Glomerular endothelial cell (primary cell): ENCODE data around the gene TSSK6. TPM values are rescaled to one million over a fixed set of nuclear protein-coding genes. Genes with fewer than 3 reads are reported as not detected.

ENCODE experiments used
- DNase-seq: peaks from one replicate; pipeline ENCODE4 v3.0.0-alpha.2; 2011; ENCODE audit warnings: low read depth, low spot score; ENCODE audit errors: extremely low read depth
- total RNA-seq: library from RNA; depleted of rRNA; stranded (reverse); fragments of >200 nt; gene quantifications from 2 replicates; pipeline ENCODE4 v1.2.3, GENCODE V29; 2015

Gene TSSK6
- 0.92 and 1.7 TPM in 2 replicates for total RNA-seq

DNA sequence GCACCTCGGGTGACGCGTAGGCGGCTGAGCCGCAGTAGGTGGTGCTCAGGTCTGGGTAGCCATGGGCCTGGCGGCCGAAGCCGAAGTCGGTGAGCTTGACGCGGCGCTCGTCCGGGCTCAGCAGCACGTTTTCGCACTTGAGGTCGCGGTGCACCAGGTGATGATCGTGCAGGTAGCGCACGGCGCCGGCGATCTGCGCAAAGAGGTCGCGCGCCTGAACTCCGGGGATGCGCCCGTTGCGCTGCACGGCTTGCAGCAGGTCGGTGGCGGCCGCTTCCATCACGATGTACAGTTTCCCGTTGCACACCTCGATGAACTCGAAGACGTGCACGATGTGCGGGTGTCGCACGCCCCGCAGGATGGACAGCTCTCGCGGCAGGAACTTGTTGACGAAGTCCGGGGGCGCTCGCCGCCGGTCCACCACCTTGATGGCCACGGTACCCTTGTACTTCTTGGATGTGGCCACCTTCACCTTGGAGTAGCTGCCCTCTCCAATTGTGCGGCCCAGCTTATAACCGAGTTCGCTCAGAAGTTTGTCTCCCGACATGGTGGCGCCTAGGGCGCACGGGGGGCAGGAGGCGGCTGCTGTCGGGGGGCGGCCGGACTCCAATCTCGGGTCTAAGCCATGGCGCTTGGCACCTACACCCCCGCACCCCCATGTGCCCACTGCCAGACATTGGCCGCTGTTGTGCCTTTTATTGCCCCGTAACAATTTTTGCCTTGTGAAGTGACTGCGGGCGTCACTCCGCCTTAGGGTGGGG, at the start of gene TSSK6:
Gene TSSK6, minus strand, starts transcription at position 668 of the 761 bp plus-strand sequence. Its CDS starts 121 bp downstream, at position 547.
- no peak for DNase-seq

- no peak for DNase-seq
Measured at GRCh38 chr19:19563348-19563848, 48.0 kb upstream of the TSSK6 start.

GRCh38 chr19:19562665-19563347, 47.5 kb upstream of the TSSK6 start:
- DNase-seq: no peak

DNA sequence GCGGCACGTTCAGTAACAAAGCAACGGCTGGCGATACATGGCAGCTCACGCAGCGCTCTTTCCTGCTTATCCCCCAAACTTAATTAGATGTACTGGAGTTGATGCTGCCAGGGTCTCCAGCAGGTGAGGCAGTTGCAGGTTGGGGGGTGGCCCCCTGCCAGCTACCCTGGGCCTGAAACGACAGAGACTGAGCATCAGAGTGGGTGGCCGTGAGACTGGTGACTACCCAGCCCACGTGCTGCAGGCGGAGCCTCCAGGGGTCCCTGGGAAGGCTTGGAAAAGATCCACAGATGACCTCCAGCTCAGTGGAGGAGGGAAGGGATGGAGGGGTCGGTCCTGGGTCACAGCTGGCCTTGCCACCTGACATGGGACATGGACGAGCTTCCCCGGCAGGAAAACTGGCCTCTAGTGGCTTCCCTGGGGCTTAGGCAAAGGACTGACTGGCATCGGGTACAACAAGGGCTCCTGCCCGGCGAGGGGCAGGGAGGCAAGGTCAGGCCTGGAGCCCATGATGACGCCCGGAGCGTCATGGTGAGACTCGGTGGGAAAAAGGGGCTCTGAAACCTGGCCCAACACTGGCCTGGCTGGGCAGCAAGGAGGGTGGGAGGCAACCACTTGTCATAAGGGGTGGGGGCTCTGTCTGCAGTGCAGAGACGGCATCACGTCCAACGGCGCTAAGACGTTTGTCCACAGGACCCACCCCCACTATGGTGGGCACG, 46.8 kb upstream of the TSSK6 start:
- no peak for DNase-seq

- no peak for DNase-seq
Measured at GRCh38 chr19:19559931-19560330, 44.6 kb upstream of the TSSK6 start.

- no peak for DNase-seq
Measured at GRCh38 chr19:19558636-19559035, 43.3 kb upstream of the TSSK6 start.

GRCh38 chr19:19558055-19558454, 42.7 kb upstream of the TSSK6 start:
- no peak for DNase-seq

DNA sequence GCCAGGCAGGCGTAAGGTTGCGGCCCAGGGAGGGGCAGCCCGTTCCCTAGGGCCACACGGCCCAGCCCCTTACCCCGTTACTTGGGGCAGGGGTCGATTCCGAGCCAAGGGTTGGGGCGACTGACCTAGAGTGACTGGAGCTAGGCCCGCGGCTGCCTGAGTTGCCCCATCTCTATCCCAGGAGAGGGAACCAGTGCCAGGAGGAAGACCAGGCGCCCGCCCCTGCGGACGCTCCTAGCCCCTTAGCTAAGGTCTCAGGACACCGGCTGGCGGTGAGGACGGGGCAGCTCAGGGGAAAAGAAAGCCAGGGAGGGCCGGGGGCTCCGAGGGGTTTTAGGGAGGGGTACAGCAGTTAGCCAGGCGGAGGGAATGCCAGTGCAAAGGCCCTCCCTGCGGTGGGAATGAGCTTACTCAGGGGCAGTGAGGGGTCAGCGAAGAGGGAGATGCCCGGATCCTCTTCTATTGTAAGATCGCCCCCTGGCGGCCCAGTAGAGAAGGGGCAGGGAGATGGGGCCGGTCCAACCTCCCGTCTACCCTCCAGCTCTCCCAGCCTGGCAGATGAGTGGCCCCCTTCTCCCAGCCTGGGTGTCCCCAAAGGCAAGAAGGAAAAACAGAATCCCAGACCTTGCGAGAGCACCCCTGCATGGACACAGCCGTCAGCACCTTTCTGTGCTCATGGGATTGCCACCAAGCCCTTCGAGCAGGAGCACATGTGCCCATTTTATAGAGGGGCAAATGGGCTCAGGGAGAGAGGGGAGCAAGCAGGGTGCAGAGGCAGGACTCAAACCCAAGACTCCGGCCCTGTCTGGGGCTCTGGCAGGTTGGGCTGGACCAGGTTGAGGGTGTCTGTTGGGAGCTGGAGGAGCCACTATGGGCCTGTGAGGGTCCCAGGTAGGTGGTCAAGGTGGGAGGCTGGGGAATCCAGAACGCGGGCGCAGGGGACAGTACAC, 39.0 kb upstream of the TSSK6 start:
- no peak for DNase-seq

- DNase-seq: no peak
Measured at GRCh38 chr19:19553670-19554069, 38.3 kb upstream of the TSSK6 start.

DNA sequence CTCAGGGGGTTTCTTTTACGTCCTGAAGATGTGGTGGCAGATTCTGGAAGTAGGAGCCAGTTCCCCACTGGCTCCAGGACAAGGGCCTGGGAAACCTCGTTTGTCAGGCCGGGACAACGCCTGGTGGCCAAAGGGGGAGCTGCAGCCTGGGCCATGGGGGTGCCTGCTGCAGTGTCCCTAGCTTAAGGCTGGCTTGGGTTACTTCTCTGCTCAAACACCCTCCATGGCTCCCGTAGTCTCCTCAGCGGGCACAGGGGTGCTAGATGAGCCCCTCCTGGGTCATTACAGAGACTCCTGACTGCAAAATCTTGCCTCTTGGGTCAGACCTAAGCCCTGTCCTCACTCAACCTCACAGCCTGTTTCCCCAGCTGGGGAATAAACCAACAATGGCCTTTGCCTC, 37.5 kb upstream of the TSSK6 start:
- DNase-seq: no peak

- DNase-seq: no peak
Measured at GRCh38 chr19:19551853-19552192, 36.5 kb upstream of the TSSK6 start.

GRCh38 chr19:19550972-19551852, 35.9 kb upstream of the TSSK6 start:
- DNase-seq: no peak

- DNase-seq: no peak
Measured at GRCh38 chr19:19550485-19550929, 35.2 kb upstream of the TSSK6 start.

- no peak for DNase-seq
Measured at GRCh38 chr19:19549804-19550464, 34.6 kb upstream of the TSSK6 start.

DNA sequence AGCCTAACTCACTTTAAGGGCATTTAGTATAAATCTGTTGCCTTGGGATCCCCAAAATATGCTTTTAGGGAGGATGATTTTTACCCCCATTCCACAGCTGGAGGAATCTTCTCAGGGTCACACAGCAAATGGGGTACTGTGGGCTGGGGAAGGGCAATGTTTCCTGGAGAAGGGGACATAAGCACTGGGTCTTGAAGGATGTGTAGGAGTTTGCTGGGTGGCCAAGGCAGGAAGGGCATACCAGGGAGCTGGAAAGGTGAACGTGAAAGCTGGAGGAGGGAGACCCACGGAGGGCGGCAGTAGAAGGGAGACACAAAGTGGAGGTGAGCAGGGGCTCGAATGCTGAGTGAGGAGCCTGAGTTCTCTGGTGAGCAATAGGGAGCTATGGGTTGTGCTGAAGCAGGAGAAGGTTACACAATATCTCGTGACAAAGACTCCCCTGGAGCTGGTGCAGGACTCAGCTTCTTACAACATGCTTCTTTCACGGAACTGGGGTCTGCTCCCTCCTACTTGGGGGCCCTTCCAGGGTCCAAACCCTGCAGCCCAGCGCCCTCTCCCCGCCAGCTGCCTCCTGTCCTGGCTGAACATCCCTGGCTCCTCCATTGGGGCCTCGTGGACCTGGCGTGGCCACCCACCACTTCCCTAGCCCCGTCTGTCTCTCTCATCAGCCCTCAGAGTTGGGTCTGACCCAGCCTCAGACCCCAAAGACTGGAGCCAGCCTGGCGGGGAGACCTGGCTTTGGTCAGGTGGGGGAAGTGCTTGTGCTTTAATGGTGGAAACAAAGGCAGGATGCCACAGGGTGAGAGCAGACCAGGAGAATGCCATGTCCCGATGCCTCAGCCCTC, 33.8 kb upstream of the TSSK6 start:
- DNase-seq: no peak

DNA sequence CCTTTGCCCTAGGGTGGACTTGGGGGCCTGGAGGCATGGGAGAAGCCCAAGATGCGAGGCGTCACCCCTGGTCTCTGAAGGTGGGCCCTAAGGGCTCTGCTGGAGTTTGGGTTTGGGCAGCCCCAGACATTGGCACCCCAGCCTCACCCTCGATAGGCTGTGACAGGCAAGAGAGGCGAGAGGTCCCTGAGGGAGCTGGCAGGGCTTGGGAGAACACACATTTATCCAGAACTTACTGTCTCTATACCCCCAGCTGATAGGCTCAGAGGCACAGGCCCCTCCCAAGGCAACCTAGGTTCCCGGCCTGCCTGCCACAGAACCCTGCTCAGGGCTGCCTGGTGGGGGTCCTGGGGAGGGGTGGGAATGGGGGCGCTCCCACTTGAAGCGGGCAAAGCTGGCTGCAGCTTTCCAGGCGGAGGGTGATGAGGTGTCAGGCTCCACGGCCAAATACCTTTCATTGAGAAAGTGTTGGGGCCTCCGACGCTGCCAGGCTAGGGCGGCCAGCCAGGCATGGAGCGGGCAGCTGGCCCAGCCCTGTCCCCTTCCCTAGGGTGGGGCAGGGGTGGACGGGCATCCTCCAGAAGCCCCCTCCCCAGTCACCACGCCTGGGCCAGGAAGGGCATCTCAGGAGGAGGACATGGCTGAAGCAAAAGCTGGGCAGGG, 32.5 kb upstream of the TSSK6 start:
- DNase-seq: no peak

DNA sequence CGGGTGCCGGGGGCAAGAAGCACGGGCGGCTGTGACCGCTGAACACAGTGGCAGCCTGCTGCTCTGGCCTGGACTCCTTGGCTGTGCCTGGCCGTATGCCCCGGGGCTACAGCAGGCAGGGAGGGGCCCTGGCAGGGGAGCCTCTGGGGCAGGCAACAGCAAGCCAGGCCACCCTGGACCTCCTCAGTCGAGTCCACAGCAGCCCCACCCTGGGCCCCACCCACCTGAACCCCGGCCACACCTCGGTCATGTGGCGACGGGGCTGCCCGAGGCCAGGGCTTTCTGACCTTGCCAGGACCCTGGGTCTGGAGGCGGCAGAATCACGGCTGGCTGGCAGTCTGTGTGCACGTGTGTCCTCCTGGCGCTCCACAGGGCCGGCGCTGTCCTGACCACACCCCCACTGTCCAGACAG, 31.4 kb upstream of the TSSK6 start:
- DNase-seq: no peak
